GM23338 (cell line): Measurements from ENCODE around the gene PALMD. TPM values are rescaled to one million over a fixed set of nuclear protein-coding genes. Genes with fewer than 3 reads are reported as not detected.

Experiments used
- ATAC-seq: fragments of 200-7000 bp; cut with Tn5 transposase; 3 replicates; pipeline ENCODE4 v1.9.1; 2020
- DNase-seq: peaks from one replicate; pipeline ENCODE4 v3.0.0-alpha.2; 2015; ENCODE audit warnings: low spot score
- H2AFZ ChIP-seq: fragments of 200-600 bp; sonication (generic); 2 replicates; pipeline ENCODE4 v1.8.0; 2016; ENCODE audit warnings: antibody characterized with exemption, mild to moderate bottlenecking, moderate library complexity
- H3F3A ChIP-seq: fragments of 200-600 bp; sonication (generic); replicated peaks from 2 replicates; pipeline ENCODE4 v1.8.0; 2017; ENCODE audit warnings: antibody characterized with exemption, mixed run types, low read depth
- H3K27ac ChIP-seq: fragments of 200-600 bp; sonication (generic); 2 replicates; pipeline ENCODE4 v1.6.1; 2016; ENCODE audit warnings: low read depth
- H3K27me3 ChIP-seq: fragments of 200-600 bp; sonication (generic); 2 replicates; pipeline ENCODE4 v1.8.0; 2016; ENCODE audit warnings: mild to moderate bottlenecking, mixed run types, moderate library complexity; ENCODE audit not compliant: insufficient read depth
- H3K36me3 ChIP-seq: fragments of 200-600 bp; sonication (generic); 2 replicates; pipeline ENCODE4 v1.8.0; 2016; ENCODE audit warnings: mild to moderate bottlenecking; ENCODE audit not compliant: insufficient read depth
- H3K4me1 ChIP-seq: fragments of 200-600 bp; sonication (generic); 2 replicates; pipeline ENCODE4 v1.8.0; 2016; ENCODE audit warnings: mild to moderate bottlenecking, moderate library complexity; ENCODE audit not compliant: insufficient read depth
- H3K4me2 ChIP-seq: fragments of 200-600 bp; sonication (generic); 2 replicates; pipeline ENCODE4 v1.7.1; 2017; ENCODE audit warnings: mixed run types
- H3K4me3 ChIP-seq: fragments of 200-600 bp; sonication (generic); 2 replicates; pipeline ENCODE4 v1.6.1; 2016; ENCODE audit warnings: mixed run types
- H3K79me2 ChIP-seq: fragments of 200-600 bp; sonication (generic); replicated peaks from 2 replicates; pipeline ENCODE4 v1.8.0; 2017; ENCODE audit warnings: mild to moderate bottlenecking; ENCODE audit not compliant: insufficient read depth
- H3K9me2 ChIP-seq: fragments of 200-600 bp; sonication (generic); 2 replicates; pipeline ENCODE4 v1.8.0; 2017; ENCODE audit not compliant: insufficient read depth
- H4K20me1 ChIP-seq: fragments of 200-600 bp; sonication (generic); replicated peaks from 2 replicates; pipeline ENCODE4 v1.8.0; 2017; ENCODE audit warnings: mild to moderate bottlenecking; ENCODE audit not compliant: insufficient read depth
- H3K27ac Mint-ChIP-seq: 2 replicates; pipeline ENCODE4 v1.8.0; 2020; ENCODE audit warnings: inconsistent platforms, mild to moderate bottlenecking, moderate library complexity, mixed read lengths
- H3K27me3 Mint-ChIP-seq: 3 replicates; pipeline ENCODE4 v1.8.0; 2022; ENCODE audit warnings: low read depth, mild to moderate bottlenecking, moderate library complexity, mixed read lengths, inconsistent platforms; ENCODE audit not compliant: insufficient read depth, poor library complexity
- H3K36me3 Mint-ChIP-seq: 3 replicates; pipeline ENCODE4 v1.8.0; 2021; ENCODE audit warnings: low read depth, mild to moderate bottlenecking, inconsistent platforms, moderate library complexity, mixed read lengths
- H3K4me1 Mint-ChIP-seq: 3 replicates; pipeline ENCODE4 v1.8.0; 2020; ENCODE audit warnings: mild to moderate bottlenecking, inconsistent platforms, mixed read lengths
- H3K4me3 Mint-ChIP-seq: 3 replicates; pipeline ENCODE4 v1.8.0; 2021; ENCODE audit warnings: moderate library complexity, mild to moderate bottlenecking, inconsistent platforms, mixed read lengths
- H3K9me3 Mint-ChIP-seq: 3 replicates; pipeline ENCODE4 v1.8.0; 2020; ENCODE audit warnings: moderate library complexity, mild to moderate bottlenecking, inconsistent platforms, mixed read lengths
- CREB1 ChIP-seq: fragments of 250-450 bp; sonication (Bioruptor Pico); IDR thresholded peaks from 2 replicates; pipeline ENCODE4 v1.5.0; 2020; ENCODE audit warnings: low read depth, mild to moderate bottlenecking, moderate library complexity
- EZH2 ChIP-seq: fragments of 200-600 bp; sonication (generic); IDR thresholded peaks from one replicate; pipeline ENCODE4 v1.8.0; 2017; ENCODE audit warnings: antibody characterized with exemption, mild to moderate bottlenecking, low read depth; ENCODE audit not compliant: unreplicated experiment
- EZH2phosphoT487 ChIP-seq: fragments of 200-600 bp; sonication (generic); IDR thresholded peaks from one replicate; pipeline ENCODE4 v1.8.1; 2018; ENCODE audit warnings: antibody characterized with exemption; ENCODE audit not compliant: unreplicated experiment
- JUNB ChIP-seq: IDR thresholded peaks from one replicate; pipeline ENCODE4 v1.6.1; 2016; ENCODE audit warnings: antibody characterized with exemption; ENCODE audit not compliant: unreplicated experiment
- NANOG ChIP-seq: IDR thresholded peaks from 2 replicates; pipeline ENCODE4 v1.6.1; 2016; ENCODE audit warnings: antibody characterized with exemption, borderline replicate concordance
- POLR2AphosphoS5 ChIP-seq: IDR thresholded peaks from 2 replicates; pipeline ENCODE4 v1.6.1; 2016; ENCODE audit warnings: antibody characterized with exemption, low read depth
- STAT1 ChIP-seq: IDR thresholded peaks from one replicate; pipeline ENCODE4 v1.6.1; 2016; ENCODE audit warnings: antibody characterized with exemption; ENCODE audit not compliant: unreplicated experiment
- ZNF114 ChIP-seq: fragments of 250-450 bp; sonication (Bioruptor Pico); IDR thresholded peaks from 2 replicates; pipeline ENCODE4 v1.5.0; 2020; ENCODE audit warnings: mild to moderate bottlenecking, moderate library complexity
- ZNF331 ChIP-seq: fragments of 250-450 bp; sonication (Bioruptor Pico); IDR thresholded peaks from 2 replicates; pipeline ENCODE4 v1.5.0; 2020; ENCODE audit warnings: low read depth, mild to moderate bottlenecking, moderate library complexity
- polyA plus RNA-seq: library from polyadenylated mRNA; unstranded; fragments of >200 nt; fragmentation: Nextera tagmentation; extraction: Ambion mirVana; gene quantifications from 2 replicates; pipeline ENCODE4 v1.2.1, GENCODE V29; 2016
- total RNA-seq: library from RNA; depleted of rRNA; stranded (reverse); fragments of >200 nt; shearing (Covaris generic); gene quantifications from 2 replicates; pipeline ENCODE4 v1.2.3, GENCODE V29; 2014
- TF ChIP-seq, protein P1 (sequence below): fragments of 250-450 bp; sonication (Bioruptor Pico); IDR thresholded peaks from 2 replicates; pipeline ENCODE4 v1.5.0; 2020; ENCODE audit warnings: mild to moderate bottlenecking, moderate library complexity
- TF ChIP-seq, protein P2 (sequence below): IDR thresholded peaks from one replicate; pipeline ENCODE4 v1.6.1; 2018; ENCODE audit warnings: antibody characterized with exemption; ENCODE audit not compliant: unreplicated experiment
- TF ChIP-seq, protein P3 (sequence below): IDR thresholded peaks from 2 replicates; pipeline ENCODE4 v1.6.1; 2016; ENCODE audit warnings: antibody characterized with exemption
- TF ChIP-seq, protein P4 (sequence below), 2 experiments: fragments of 200-600 bp in 1 of 2; sonication (generic) in 1 of 2; conservative IDR thresholded peaks; 2 replicates each; pipeline versions ENCODE4 v1.5.1 to v1.6.1; 2016 to 2017; ENCODE audit warnings: antibody characterized with exemption in 2 of 2, low read depth in 2 of 2, mild to moderate bottlenecking in 2 of 2, moderate library complexity in 1 of 2

Gene PALMD
- total and polyA plus RNA-seq, 2 experiments from 2014 or later = not detected

DNA sequence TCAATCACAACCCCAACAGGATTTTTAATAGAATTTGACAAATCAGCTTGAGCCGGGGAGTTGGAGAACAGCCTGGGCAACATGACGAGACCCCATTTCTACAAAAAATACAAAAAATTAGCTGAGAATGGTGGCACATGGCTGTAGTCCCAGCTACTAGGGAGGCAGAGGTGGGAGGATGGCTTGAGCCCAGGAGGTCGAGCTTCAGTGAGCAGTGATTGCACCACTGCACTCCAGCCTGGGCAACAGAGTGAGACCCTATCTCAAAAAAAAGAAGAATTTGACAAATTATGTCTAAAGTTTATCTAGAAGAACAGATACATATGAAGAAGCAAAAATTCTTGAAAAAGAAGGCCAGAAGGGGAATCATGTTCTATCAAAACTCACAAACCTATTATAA lies 77.3 kb downstream of the PALMD start:
- TF ChIP-seq JUNB = no peak
- TF ChIP-seq, protein P1, sequence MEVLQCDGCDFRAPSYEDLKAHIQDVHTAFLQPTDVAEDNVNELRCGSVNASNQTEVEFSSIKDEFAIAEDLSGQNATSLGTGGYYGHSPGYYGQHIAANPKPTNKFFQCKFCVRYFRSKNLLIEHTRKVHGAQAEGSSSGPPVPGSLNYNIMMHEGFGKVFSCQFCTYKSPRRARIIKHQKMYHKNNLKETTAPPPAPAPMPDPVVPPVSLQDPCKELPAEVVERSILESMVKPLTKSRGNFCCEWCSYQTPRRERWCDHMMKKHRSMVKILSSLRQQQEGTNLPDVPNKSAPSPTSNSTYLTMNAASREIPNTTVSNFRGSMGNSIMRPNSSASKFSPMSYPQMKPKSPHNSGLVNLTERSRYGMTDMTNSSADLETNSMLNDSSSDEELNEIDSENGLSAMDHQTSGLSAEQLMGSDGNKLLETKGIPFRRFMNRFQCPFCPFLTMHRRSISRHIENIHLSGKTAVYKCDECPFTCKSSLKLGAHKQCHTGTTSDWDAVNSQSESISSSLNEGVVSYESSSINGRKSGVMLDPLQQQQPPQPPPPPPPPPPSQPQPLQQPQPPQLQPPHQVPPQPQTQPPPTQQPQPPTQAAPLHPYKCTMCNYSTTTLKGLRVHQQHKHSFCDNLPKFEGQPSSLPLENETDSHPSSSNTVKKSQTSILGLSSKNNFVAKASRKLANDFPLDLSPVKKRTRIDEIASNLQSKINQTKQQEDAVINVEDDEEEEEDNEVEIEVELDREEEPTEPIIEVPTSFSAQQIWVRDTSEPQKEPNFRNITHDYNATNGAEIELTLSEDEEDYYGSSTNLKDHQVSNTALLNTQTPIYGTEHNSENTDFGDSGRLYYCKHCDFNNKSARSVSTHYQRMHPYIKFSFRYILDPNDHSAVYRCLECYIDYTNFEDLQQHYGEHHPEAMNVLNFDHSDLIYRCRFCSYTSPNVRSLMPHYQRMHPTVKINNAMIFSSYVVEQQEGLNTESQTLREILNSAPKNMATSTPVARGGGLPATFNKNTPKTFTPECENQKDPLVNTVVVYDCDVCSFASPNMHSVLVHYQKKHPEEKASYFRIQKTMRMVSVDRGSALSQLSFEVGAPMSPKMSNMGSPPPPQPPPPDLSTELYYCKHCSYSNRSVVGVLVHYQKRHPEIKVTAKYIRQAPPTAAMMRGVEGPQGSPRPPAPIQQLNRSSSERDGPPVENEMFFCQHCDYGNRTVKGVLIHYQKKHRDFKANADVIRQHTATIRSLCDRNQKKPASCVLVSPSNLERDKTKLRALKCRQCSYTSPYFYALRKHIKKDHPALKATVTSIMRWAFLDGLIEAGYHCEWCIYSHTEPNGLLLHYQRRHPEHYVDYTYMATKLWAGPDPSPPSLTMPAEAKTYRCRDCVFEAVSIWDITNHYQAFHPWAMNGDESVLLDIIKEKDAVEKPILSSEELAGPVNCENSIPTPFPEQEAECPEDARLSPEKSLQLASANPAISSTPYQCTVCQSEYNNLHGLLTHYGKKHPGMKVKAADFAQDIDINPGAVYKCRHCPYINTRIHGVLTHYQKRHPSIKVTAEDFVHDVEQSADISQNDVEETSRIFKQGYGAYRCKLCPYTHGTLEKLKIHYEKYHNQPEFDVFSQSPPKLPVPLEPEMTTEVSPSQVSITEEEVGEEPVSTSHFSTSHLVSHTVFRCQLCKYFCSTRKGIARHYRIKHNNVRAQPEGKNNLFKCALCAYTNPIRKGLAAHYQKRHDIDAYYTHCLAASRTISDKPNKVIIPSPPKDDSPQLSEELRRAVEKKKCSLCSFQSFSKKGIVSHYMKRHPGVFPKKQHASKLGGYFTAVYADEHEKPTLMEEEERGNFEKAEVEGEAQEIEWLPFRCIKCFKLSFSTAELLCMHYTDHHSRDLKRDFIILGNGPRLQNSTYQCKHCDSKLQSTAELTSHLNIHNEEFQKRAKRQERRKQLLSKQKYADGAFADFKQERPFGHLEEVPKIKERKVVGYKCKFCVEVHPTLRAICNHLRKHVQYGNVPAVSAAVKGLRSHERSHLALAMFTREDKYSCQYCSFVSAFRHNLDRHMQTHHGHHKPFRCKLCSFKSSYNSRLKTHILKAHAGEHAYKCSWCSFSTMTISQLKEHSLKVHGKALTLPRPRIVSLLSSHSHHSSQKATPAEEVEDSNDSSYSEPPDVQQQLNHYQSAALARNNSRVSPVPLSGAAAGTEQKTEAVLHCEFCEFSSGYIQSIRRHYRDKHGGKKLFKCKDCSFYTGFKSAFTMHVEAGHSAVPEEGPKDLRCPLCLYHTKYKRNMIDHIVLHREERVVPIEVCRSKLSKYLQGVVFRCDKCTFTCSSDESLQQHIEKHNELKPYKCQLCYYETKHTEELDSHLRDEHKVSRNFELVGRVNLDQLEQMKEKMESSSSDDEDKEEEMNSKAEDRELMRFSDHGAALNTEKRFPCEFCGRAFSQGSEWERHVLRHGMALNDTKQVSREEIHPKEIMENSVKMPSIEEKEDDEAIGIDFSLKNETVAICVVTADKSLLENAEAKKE (CRISPR knock-in tag) = no peak
- TF ChIP-seq, protein P2, sequence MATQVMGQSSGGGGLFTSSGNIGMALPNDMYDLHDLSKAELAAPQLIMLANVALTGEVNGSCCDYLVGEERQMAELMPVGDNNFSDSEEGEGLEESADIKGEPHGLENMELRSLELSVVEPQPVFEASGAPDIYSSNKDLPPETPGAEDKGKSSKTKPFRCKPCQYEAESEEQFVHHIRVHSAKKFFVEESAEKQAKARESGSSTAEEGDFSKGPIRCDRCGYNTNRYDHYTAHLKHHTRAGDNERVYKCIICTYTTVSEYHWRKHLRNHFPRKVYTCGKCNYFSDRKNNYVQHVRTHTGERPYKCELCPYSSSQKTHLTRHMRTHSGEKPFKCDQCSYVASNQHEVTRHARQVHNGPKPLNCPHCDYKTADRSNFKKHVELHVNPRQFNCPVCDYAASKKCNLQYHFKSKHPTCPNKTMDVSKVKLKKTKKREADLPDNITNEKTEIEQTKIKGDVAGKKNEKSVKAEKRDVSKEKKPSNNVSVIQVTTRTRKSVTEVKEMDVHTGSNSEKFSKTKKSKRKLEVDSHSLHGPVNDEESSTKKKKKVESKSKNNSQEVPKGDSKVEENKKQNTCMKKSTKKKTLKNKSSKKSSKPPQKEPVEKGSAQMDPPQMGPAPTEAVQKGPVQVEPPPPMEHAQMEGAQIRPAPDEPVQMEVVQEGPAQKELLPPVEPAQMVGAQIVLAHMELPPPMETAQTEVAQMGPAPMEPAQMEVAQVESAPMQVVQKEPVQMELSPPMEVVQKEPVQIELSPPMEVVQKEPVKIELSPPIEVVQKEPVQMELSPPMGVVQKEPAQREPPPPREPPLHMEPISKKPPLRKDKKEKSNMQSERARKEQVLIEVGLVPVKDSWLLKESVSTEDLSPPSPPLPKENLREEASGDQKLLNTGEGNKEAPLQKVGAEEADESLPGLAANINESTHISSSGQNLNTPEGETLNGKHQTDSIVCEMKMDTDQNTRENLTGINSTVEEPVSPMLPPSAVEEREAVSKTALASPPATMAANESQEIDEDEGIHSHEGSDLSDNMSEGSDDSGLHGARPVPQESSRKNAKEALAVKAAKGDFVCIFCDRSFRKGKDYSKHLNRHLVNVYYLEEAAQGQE = no peak
- no peak for TF ChIP-seq CREB1 (CRISPR knock-in tag)
- TF ChIP-seq EZH2phosphoT487 = no peak
- TF ChIP-seq ZNF114 (CRISPR knock-in tag) = no peak
- no peak for TF ChIP-seq ZNF331 (CRISPR knock-in tag)
- TF ChIP-seq EZH2 = no peak
- TF ChIP-seq, protein P3, sequence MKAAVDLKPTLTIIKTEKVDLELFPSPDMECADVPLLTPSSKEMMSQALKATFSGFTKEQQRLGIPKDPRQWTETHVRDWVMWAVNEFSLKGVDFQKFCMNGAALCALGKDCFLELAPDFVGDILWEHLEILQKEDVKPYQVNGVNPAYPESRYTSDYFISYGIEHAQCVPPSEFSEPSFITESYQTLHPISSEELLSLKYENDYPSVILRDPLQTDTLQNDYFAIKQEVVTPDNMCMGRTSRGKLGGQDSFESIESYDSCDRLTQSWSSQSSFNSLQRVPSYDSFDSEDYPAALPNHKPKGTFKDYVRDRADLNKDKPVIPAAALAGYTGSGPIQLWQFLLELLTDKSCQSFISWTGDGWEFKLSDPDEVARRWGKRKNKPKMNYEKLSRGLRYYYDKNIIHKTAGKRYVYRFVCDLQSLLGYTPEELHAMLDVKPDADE = no peak
- TF ChIP-seq, protein P4, sequence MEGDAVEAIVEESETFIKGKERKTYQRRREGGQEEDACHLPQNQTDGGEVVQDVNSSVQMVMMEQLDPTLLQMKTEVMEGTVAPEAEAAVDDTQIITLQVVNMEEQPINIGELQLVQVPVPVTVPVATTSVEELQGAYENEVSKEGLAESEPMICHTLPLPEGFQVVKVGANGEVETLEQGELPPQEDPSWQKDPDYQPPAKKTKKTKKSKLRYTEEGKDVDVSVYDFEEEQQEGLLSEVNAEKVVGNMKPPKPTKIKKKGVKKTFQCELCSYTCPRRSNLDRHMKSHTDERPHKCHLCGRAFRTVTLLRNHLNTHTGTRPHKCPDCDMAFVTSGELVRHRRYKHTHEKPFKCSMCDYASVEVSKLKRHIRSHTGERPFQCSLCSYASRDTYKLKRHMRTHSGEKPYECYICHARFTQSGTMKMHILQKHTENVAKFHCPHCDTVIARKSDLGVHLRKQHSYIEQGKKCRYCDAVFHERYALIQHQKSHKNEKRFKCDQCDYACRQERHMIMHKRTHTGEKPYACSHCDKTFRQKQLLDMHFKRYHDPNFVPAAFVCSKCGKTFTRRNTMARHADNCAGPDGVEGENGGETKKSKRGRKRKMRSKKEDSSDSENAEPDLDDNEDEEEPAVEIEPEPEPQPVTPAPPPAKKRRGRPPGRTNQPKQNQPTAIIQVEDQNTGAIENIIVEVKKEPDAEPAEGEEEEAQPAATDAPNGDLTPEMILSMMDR (conservative IDR thresholded peaks at IDR 0.05; ENCODE audit: low read depth in 2 of 2) = no peak
- no peak for TF ChIP-seq STAT1
- no peak for TF ChIP-seq POLR2AphosphoS5
- TF ChIP-seq NANOG = no peak
- Histone ChIP-seq H4K20me1 (no peaks in the 10 kb centered on the region), H3K9me2 (no peaks in the 10 kb centered on the region), H3K4me1 (peaks cover 15% of the 10 kb centered on the region), H3K4me3 (no peak overlapping the region), H3K27ac (no peak overlapping the region), H3K4me2 (no peak overlapping the region), H2AFZ (no peak overlapping the region), H3F3A (no peaks in the 10 kb centered on the region), H3K27me3 (no peaks in the 10 kb centered on the region), H3K79me2 (no peaks in the 10 kb centered on the region), H3K36me3 (no peaks in the 10 kb centered on the region)
- H3K36me3 Mint-ChIP-seq = no peaks in the 10 kb centered on the region
- peaks cover 2% of the 10 kb centered on the region for H3K27me3 Mint-ChIP-seq
- H3K9me3 Mint-ChIP-seq = no peaks in the 10 kb centered on the region
- H3K27ac Mint-ChIP-seq = no peak overlapping the region
- peaks cover 29% of the 10 kb centered on the region for H3K4me1 Mint-ChIP-seq
- DNase-seq (no peak), ATAC-seq (no peak)
- H3K4me3 Mint-ChIP-seq = no peak overlapping the region
